Adrenal gland (tissue), 5 donors: ENCODE results near the gene AHI1.

Source experiments
- CTCF ChIP-seq, 6 experiments: fragments of 450-650 bp in 4 of 6; fragments of 200-600 bp in 2 of 6; sonication (generic) in 1 of 6; IDR thresholded peaks; 1 replicate in 5 of 6; 2 replicates in 1 of 6; pipeline versions ENCODE4 v1.5.1 to v1.8.0; 2016 to 2021; ENCODE audit warnings: antibody characterized with exemption in 6 of 6, mild to moderate bottlenecking in 2 of 6, moderate library complexity in 1 of 6
- POLR2A ChIP-seq, 2 donors: fragments of 450-650 bp; IDR thresholded peaks; one replicate each; pipeline ENCODE4 v1.6.1; 2017; ENCODE audit warnings: antibody characterized with exemption in 2 of 2, mild to moderate bottlenecking in 2 of 2, moderate library complexity in 1 of 2
- donor health status: DM: no; HTN: no; CAD: no.

- no peak for TF ChIP-seq POLR2A (IDR thresholded peaks at IDR 0.05)
- TF ChIP-seq CTCF (IDR thresholded peaks at IDR 0.05) = no peak
These were observed 32.2 kb downstream of the AHI1 start for GRCh38 chr6:135465307-135465706.
